PC-3 (cell line): ENCODE results near the gene KHDRBS2.

Experiments
- EZH2 ChIP-seq: fragments of 300-600 bp; sonication (generic); IDR thresholded peaks from one replicate; pipeline ENCODE4 v1.6.1; 2017; ENCODE audit warnings: antibody characterized with exemption, mild to moderate bottlenecking, low read length; ENCODE audit not compliant: unreplicated experiment
- TF ChIP-seq, protein P1 (sequence below): fragments of 300-600 bp; sonication (generic); conservative IDR thresholded peaks from 2 replicates; pipeline ENCODE4 v1.5.1; 2017; ENCODE audit warnings: antibody characterized with exemption, low read depth, mild to moderate bottlenecking, low read length

DNA sequence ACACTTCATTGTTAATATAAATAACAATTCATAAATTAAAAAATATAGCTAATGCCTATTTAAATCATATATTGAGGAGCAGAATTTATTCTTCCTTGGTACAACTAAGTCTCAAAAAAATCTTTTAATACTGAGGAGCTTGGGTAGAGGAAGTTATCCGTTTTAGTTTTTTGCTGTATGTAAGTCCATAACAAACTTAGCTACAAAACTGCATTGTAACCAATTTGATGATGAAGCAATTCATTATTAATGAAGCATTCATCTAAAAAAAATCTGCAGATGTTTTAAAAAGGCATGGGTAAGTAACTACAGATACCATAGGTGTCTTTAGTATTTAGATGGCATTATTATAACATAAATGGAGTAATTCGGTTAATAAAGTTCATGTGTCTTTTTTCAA is 1.3 kb downstream of the KHDRBS2 start:
- no peak for TF ChIP-seq EZH2
- TF ChIP-seq, protein P1, sequence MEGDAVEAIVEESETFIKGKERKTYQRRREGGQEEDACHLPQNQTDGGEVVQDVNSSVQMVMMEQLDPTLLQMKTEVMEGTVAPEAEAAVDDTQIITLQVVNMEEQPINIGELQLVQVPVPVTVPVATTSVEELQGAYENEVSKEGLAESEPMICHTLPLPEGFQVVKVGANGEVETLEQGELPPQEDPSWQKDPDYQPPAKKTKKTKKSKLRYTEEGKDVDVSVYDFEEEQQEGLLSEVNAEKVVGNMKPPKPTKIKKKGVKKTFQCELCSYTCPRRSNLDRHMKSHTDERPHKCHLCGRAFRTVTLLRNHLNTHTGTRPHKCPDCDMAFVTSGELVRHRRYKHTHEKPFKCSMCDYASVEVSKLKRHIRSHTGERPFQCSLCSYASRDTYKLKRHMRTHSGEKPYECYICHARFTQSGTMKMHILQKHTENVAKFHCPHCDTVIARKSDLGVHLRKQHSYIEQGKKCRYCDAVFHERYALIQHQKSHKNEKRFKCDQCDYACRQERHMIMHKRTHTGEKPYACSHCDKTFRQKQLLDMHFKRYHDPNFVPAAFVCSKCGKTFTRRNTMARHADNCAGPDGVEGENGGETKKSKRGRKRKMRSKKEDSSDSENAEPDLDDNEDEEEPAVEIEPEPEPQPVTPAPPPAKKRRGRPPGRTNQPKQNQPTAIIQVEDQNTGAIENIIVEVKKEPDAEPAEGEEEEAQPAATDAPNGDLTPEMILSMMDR: no peak
